Liver (tissue), 9 donors: Measurements from ENCODE around the gene EPX. TPM values are rescaled to one million over a fixed set of nuclear protein-coding genes. Genes with fewer than 3 reads are reported as not detected.

Experiments used
- DNase-seq: peaks from one replicate; pipeline ENCODE4 v3.0.0-alpha.2; 2017; ENCODE audit warnings: low spot score
- H3K27ac ChIP-seq, 2 donors: one replicate each; pipeline ENCODE4 v1.7.0; 2013; ENCODE audit warnings: inconsistent platforms in 2 of 2, low read length in 2 of 2, control low read depth in 1 of 2, low read depth in 1 of 2, mild to moderate bottlenecking in 1 of 2
- H3K27me3 ChIP-seq, 4 donors: one replicate each; pipeline versions ENCODE4 v1.6.1 to v1.7.0; 2013; ENCODE audit warnings: low read length in 3 of 4, inconsistent platforms in 1 of 4, mild to moderate bottlenecking in 1 of 4, moderate library complexity in 1 of 4; ENCODE audit not compliant: control insufficient read depth in 4 of 4, insufficient read depth in 4 of 4
- H3K36me3 ChIP-seq, 4 donors: one replicate each; pipeline versions ENCODE4 v1.6.1 to v1.7.0; 2013; ENCODE audit warnings: low read length in 3 of 4, mild to moderate bottlenecking in 3 of 4, low read depth in 1 of 4, moderate library complexity in 1 of 4; ENCODE audit not compliant: control insufficient read depth in 4 of 4, insufficient read depth in 3 of 4
- H3K4me1 ChIP-seq, 4 donors: one replicate each; pipeline versions ENCODE4 v1.6.1 to v1.7.0; 2013; ENCODE audit warnings: low read length in 3 of 4, mild to moderate bottlenecking in 3 of 4, moderate library complexity in 1 of 4; ENCODE audit not compliant: control insufficient read depth in 4 of 4, insufficient read depth in 4 of 4
- H3K4me3 ChIP-seq, 3 donors: one replicate each; pipeline versions ENCODE4 v1.6.1 to v1.7.0; 2013; ENCODE audit warnings: low read length in 3 of 3, control low read depth in 1 of 3, low read depth in 1 of 3, mild to moderate bottlenecking in 1 of 3
- H3K9ac ChIP-seq, 2 donors: one replicate each; pipeline ENCODE4 v1.7.0; 2013; ENCODE audit warnings: low read length in 2 of 2, mild to moderate bottlenecking in 2 of 2, moderate library complexity in 2 of 2, control low read depth in 1 of 2, low read depth in 1 of 2
- H3K9me3 ChIP-seq, 4 donors: one replicate each; pipeline versions ENCODE4 v1.6.1 to v1.7.0; 2013; ENCODE audit warnings: low read length in 3 of 4; ENCODE audit not compliant: control insufficient read depth in 4 of 4
- EGR1 ChIP-seq, 2 donors: IDR thresholded peaks; 2 replicates each; pipeline ENCODE4 v1.6.1; 2016 to 2018; ENCODE audit warnings: antibody characterized with exemption in 2 of 2, low read depth in 2 of 2
- FOXA2 ChIP-seq: IDR thresholded peaks from 2 replicates; pipeline ENCODE4 v1.6.1; 2016; ENCODE audit warnings: antibody characterized with exemption
- HNF4A ChIP-seq, 2 donors: conservative IDR thresholded peaks; 2 replicates each; pipeline ENCODE4 v1.6.1; 2016; ENCODE audit warnings: antibody characterized with exemption in 2 of 2, mild to moderate bottlenecking in 2 of 2
- JUND ChIP-seq, 2 donors: IDR thresholded peaks; 2 replicates each; pipeline ENCODE4 v1.6.1; 2016; ENCODE audit warnings: antibody characterized with exemption in 2 of 2
- NR2F2 ChIP-seq: IDR thresholded peaks from 2 replicates; pipeline ENCODE4 v1.6.1; 2016; ENCODE audit warnings: antibody characterized with exemption
- RAD21 ChIP-seq, 2 donors: IDR thresholded peaks; 2 replicates each; pipeline ENCODE4 v1.6.1; 2016; ENCODE audit warnings: antibody characterized with exemption in 2 of 2, mild to moderate bottlenecking in 2 of 2
- SP1 ChIP-seq: IDR thresholded peaks from 2 replicates; pipeline ENCODE4 v1.6.1; 2018; ENCODE audit warnings: antibody characterized with exemption, mild to moderate bottlenecking
- TAF1 ChIP-seq: conservative IDR thresholded peaks from 2 replicates; pipeline ENCODE4 v1.6.1; 2016; ENCODE audit warnings: antibody characterized with exemption, mild to moderate bottlenecking
- YY1 ChIP-seq: IDR thresholded peaks from 2 replicates; pipeline ENCODE4 v1.6.1; 2016; ENCODE audit warnings: antibody characterized with exemption, mild to moderate bottlenecking
- WGBS: extraction: QIAGEN DNeasy Blood & Tissue Kit; methylation state at CpG from one replicate; pipeline ENCODE4 v1.1.7; 2013; 5-methylcytosine and 5-hydroxymethylcytosine counted together
- polyA plus RNA-seq, 2 donors: library from polyadenylated mRNA; stranded (reverse) in 1 of 2; unstranded in 1 of 2; fragments of 200-250 nt in 1 of 2; fragments of >200 nt in 1 of 2; fragmentation: Nextera tagmentation in 1 of 2; extraction: Ambion mirVana in 1 of 2; gene quantifications; one replicate each; pipeline versions ENCODE4 v1.2.1 to v1.2.3, GENCODE V29; 2013 to 2015
- total RNA-seq, 2 donors: library from RNA; depleted of rRNA; stranded (reverse); fragments of >200 nt; gene quantifications; one replicate each; pipeline ENCODE4 v1.2.3, GENCODE V29; 2014
- TF ChIP-seq, protein P1 (sequence below): IDR thresholded peaks from 2 replicates; pipeline ENCODE4 v1.6.1; 2016; ENCODE audit warnings: antibody characterized with exemption
- TF ChIP-seq, protein P2 (sequence below): IDR thresholded peaks from 2 replicates; pipeline ENCODE4 v1.6.1; 2016; ENCODE audit warnings: antibody characterized with exemption, mild to moderate bottlenecking
- TF ChIP-seq, protein P3 (sequence below): IDR thresholded peaks from 2 replicates; pipeline ENCODE4 v1.6.1; 2016; ENCODE audit warnings: antibody characterized with exemption
- TF ChIP-seq, protein P4 (sequence below): fragments of 150-350 bp; IDR thresholded peaks from 2 replicates; pipeline ENCODE4 v1.5.1; 2017; ENCODE audit warnings: improper control_type of control experiment, low read depth, low read length; ENCODE audit not compliant: missing input control
- donor health status: healthy.
- donor health status: healthy.
- donor health status: healthy.
- donor health status: healthy.
- donor health status: healthy.

Gene EPX
- total and polyA plus RNA-seq, 4 donors = 0.09 to 10.0 TPM; not detected in 2

DNA sequence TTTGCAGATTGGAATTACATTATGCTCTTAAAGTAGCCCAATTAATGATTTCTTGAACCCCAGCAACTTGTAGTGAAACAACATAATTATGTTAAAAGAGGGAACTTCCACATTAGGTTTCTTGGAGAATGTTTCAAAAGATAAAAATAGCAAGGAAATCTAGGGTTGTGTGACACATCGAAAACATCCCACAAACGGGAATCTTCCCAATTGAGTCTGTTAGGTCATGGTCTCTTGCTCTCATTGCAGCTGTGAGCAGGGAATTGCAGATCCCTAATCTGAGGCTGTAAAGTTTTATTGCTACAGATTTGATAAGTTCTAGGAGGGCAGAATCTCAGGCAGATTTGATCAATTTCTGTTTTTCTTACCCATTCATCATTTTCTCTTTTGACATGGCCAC, 39.1 kb downstream of the EPX start:
- Histone ChIP-seq H3K27me3 (peaks cover 0 to 4% (median 0%) of the 10 kb centered on the region in 4 donors), H3K27ac (no peak overlapping the region), H3K4me1 (no peaks in the 10 kb centered on the region), H3K9ac (no peak overlapping the region), H3K9me3 (no peaks in the 10 kb centered on the region), H3K36me3 (no peaks in the 10 kb centered on the region), H3K4me3 (no peak overlapping the region)
- TF ChIP-seq, protein P1, sequence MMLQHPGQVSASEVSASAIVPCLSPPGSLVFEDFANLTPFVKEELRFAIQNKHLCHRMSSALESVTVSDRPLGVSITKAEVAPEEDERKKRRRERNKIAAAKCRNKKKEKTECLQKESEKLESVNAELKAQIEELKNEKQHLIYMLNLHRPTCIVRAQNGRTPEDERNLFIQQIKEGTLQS = no peak
- TF ChIP-seq FOXA2 (no peak), HNF4A (conservative IDR thresholded peaks at IDR 0.05) (no peak), TAF1 (no peak), NR2F2 (no peak), EGR1 (IDR thresholded peaks at IDR 0.05; ENCODE audit: low read depth in 2 of 2) (no peak), RAD21 (IDR thresholded peaks at IDR 0.05) (no peak), JUND (IDR thresholded peaks at IDR 0.05) (no peak)
- TF ChIP-seq, protein P2, sequence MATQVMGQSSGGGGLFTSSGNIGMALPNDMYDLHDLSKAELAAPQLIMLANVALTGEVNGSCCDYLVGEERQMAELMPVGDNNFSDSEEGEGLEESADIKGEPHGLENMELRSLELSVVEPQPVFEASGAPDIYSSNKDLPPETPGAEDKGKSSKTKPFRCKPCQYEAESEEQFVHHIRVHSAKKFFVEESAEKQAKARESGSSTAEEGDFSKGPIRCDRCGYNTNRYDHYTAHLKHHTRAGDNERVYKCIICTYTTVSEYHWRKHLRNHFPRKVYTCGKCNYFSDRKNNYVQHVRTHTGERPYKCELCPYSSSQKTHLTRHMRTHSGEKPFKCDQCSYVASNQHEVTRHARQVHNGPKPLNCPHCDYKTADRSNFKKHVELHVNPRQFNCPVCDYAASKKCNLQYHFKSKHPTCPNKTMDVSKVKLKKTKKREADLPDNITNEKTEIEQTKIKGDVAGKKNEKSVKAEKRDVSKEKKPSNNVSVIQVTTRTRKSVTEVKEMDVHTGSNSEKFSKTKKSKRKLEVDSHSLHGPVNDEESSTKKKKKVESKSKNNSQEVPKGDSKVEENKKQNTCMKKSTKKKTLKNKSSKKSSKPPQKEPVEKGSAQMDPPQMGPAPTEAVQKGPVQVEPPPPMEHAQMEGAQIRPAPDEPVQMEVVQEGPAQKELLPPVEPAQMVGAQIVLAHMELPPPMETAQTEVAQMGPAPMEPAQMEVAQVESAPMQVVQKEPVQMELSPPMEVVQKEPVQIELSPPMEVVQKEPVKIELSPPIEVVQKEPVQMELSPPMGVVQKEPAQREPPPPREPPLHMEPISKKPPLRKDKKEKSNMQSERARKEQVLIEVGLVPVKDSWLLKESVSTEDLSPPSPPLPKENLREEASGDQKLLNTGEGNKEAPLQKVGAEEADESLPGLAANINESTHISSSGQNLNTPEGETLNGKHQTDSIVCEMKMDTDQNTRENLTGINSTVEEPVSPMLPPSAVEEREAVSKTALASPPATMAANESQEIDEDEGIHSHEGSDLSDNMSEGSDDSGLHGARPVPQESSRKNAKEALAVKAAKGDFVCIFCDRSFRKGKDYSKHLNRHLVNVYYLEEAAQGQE = no peak
- TF ChIP-seq, protein P3, sequence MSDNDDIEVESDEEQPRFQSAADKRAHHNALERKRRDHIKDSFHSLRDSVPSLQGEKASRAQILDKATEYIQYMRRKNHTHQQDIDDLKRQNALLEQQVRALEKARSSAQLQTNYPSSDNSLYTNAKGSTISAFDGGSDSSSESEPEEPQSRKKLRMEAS = no peak
- TF ChIP-seq, protein P4, sequence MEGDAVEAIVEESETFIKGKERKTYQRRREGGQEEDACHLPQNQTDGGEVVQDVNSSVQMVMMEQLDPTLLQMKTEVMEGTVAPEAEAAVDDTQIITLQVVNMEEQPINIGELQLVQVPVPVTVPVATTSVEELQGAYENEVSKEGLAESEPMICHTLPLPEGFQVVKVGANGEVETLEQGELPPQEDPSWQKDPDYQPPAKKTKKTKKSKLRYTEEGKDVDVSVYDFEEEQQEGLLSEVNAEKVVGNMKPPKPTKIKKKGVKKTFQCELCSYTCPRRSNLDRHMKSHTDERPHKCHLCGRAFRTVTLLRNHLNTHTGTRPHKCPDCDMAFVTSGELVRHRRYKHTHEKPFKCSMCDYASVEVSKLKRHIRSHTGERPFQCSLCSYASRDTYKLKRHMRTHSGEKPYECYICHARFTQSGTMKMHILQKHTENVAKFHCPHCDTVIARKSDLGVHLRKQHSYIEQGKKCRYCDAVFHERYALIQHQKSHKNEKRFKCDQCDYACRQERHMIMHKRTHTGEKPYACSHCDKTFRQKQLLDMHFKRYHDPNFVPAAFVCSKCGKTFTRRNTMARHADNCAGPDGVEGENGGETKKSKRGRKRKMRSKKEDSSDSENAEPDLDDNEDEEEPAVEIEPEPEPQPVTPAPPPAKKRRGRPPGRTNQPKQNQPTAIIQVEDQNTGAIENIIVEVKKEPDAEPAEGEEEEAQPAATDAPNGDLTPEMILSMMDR = no peak
- no peak for DNase-seq
- 57% methylated on average over 2 of the region's 2 CpGs for WGBS

DNA sequence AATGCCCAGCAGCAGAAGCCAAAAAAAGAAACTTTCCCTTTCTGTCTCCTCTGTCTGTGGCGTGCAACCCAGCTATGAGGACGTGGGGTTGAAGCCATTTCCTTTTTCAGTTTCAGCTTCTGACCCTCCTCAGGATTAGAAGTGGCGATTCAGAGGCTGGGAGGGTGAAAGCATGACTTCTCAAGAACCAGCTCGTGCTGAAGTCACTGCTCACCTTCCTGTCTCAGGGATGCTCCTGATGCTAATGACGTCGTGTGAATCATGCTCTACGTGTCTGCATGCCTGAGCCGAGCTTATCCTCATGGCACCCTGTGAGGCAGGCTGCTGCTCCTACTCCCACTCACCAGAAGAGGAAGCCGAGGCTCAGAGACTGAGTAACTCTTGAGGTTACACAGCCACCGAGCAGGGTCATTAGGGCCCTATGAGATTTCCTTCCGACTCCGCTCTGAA, 40.2 kb downstream of the EPX start:
- Histone ChIP-seq H3K4me1 (no peaks in the 10 kb centered on the region), H3K27me3 (peaks cover 0 to 4% (median 0%) of the 10 kb centered on the region in 4 donors), H3K4me3 (no peak overlapping the region), H3K9ac (no peak overlapping the region), H3K36me3 (no peaks in the 10 kb centered on the region), H3K9me3 (no peaks in the 10 kb centered on the region), H3K27ac (no peak overlapping the region)
- no peak for TF ChIP-seq FOXA2
- TF ChIP-seq, protein P2 = no peak
- TF ChIP-seq YY1 = no peak
- TF ChIP-seq SP1 = no peak
- no peak for DNase-seq
- WGBS = 60% methylated on average over 12 of the region's 12 CpGs
